Neural cell (in vitro differentiated cells): ENCODE measurements around the gene PPFIA3. TPM values are rescaled to one million over a fixed set of nuclear protein-coding genes. Genes with fewer than 3 reads are reported as not detected.

Experiments
- H2AFZ ChIP-seq: fragments of 200-600, 300-800 bp; sonication (generic), shearing (Covaris generic); 2 replicates; pipeline ENCODE4 v1.6.0; 2014; ENCODE audit warnings: low read depth, mild to moderate bottlenecking, antibody characterized with exemption, low read length, moderate library complexity
- H3F3A ChIP-seq: fragments of 200-600 bp; shearing (Covaris generic); 2 replicates; pipeline ENCODE4 v1.6.1; 2016; ENCODE audit warnings: mild to moderate bottlenecking, moderate library complexity, mixed read lengths, antibody characterized with exemption, low read length; ENCODE audit not compliant: insufficient read depth, poor library complexity, severe bottlenecking
- H3K27ac ChIP-seq: fragments of 200-600, 300-800 bp; sonication (generic), shearing (Covaris generic); 2 replicates; pipeline ENCODE4 v1.5.1; 2014; ENCODE audit warnings: mild to moderate bottlenecking, low read length, moderate library complexity
- H3K27me3 ChIP-seq: fragments of 300-800, 200-600 bp; sonication (generic), shearing (Covaris generic); 2 replicates; pipeline ENCODE4 v1.6.0; 2014; ENCODE audit warnings: mild to moderate bottlenecking, low read depth, low read length, moderate library complexity; ENCODE audit not compliant: insufficient read depth
- H3K36me3 ChIP-seq: fragments of 300-800, 200-600 bp; sonication (generic), shearing (Covaris generic); 2 replicates; pipeline ENCODE4 v1.5.1; 2014; ENCODE audit warnings: mild to moderate bottlenecking, antibody characterized with exemption, low read length, moderate library complexity; ENCODE audit not compliant: insufficient read depth
- H3K4me2 ChIP-seq: fragments of 300-800, 200-600 bp; sonication (generic), shearing (Covaris generic); 2 replicates; pipeline ENCODE4 v1.6.0; 2014; ENCODE audit warnings: mild to moderate bottlenecking, low read length
- H3K4me3 ChIP-seq: fragments of 300-800, 200-600 bp; sonication (generic), shearing (Covaris generic); 2 replicates; pipeline ENCODE4 v1.5.1; 2014; ENCODE audit warnings: mild to moderate bottlenecking, low read length, moderate library complexity
- H3K79me2 ChIP-seq: fragments of 200-600 bp; shearing (Covaris generic); replicated peaks from 2 replicates; pipeline ENCODE4 v1.6.0; 2014; ENCODE audit warnings: mild to moderate bottlenecking, low read length, moderate library complexity; ENCODE audit not compliant: insufficient read depth
- H3K9ac ChIP-seq: fragments of 300-800, 200-600 bp; sonication (generic), shearing (Covaris generic); 2 replicates; pipeline ENCODE4 v1.6.1; 2016; ENCODE audit warnings: mild to moderate bottlenecking, low read length, mixed read lengths
- H3K9me2 ChIP-seq: fragments of 200-600 bp; shearing (Covaris generic); 2 replicates; pipeline ENCODE4 v1.6.1; 2016; ENCODE audit warnings: mild to moderate bottlenecking, low read length, mixed read lengths; ENCODE audit not compliant: insufficient read depth
- H3K9me3 ChIP-seq: fragments of 200-600, 300-800 bp; sonication (generic), shearing (Covaris generic); 2 replicates; pipeline ENCODE4 v1.6.1; 2016; ENCODE audit warnings: mild to moderate bottlenecking, mixed run types, low read length, moderate library complexity, mixed read lengths
- H4K20me1 ChIP-seq: fragments of 200-600 bp; shearing (Covaris generic); 2 replicates; pipeline ENCODE4 v1.6.1; 2016; ENCODE audit warnings: mild to moderate bottlenecking, mixed run types; ENCODE audit not compliant: insufficient read depth
- CTCF ChIP-seq: fragments of 450-650 bp; IDR thresholded peaks from 2 replicates; pipeline ENCODE4 v1.5.1; 2014; ENCODE audit warnings: antibody characterized with exemption, mild to moderate bottlenecking, moderate library complexity; ENCODE audit not compliant: poor library complexity, severe bottlenecking
- EP300 ChIP-seq: fragments of 450-650 bp; conservative IDR thresholded peaks from 2 replicates; pipeline ENCODE4 v1.6.1; 2014; ENCODE audit warnings: antibody characterized with exemption, mild to moderate bottlenecking, moderate library complexity; ENCODE audit not compliant: poor library complexity, severe bottlenecking
- EZH2 ChIP-seq: fragments of 200-600, 300-800 bp; shearing (Covaris generic), sonication (generic); IDR thresholded peaks from 2 replicates; pipeline ENCODE4 v1.6.1; 2014; ENCODE audit warnings: antibody characterized with exemption, low read length, borderline replicate concordance, mild to moderate bottlenecking; ENCODE audit not compliant: insufficient read depth, poor library complexity, severe bottlenecking
- POLR2AphosphoS5 ChIP-seq: IDR thresholded peaks from 2 replicates; pipeline ENCODE4 v1.6.1; 2012
- RAD21 ChIP-seq: fragments of 450-650 bp; conservative IDR thresholded peaks from 2 replicates; pipeline ENCODE4 v1.6.1; 2014; ENCODE audit warnings: antibody characterized with exemption, mild to moderate bottlenecking, moderate library complexity
- SMC3 ChIP-seq: fragments of 450-650 bp; conservative IDR thresholded peaks from 2 replicates; pipeline ENCODE4 v1.6.1; 2014; ENCODE audit warnings: antibody characterized with exemption, mild to moderate bottlenecking, moderate library complexity; ENCODE audit not compliant: poor library complexity
- TAF1 ChIP-seq: IDR thresholded peaks from 2 replicates; pipeline ENCODE4 v1.6.1; 2012; ENCODE audit warnings: low read depth
- polyA plus RNA-seq: library from polyadenylated mRNA; depleted of rRNA; stranded (reverse); fragments of >200 nt; gene quantifications from 2 replicates; pipeline ENCODE4 v1.2.3, GENCODE V29; 2014
- TF ChIP-seq, protein P1 (sequence below): IDR thresholded peaks from 2 replicates; pipeline ENCODE4 v1.6.1; 2012; ENCODE audit warnings: borderline replicate concordance

Gene PPFIA3
- polyA plus RNA-seq, 1 donor from 2014 or later: 80.7 TPM

- TF ChIP-seq CTCF (no peak), POLR2AphosphoS5 (no peak), RAD21 (no peak)
Observed at GRCh38 chr19:49094505-49095482, 24.6 kb upstream of the PPFIA3 start (continued).

DNA sequence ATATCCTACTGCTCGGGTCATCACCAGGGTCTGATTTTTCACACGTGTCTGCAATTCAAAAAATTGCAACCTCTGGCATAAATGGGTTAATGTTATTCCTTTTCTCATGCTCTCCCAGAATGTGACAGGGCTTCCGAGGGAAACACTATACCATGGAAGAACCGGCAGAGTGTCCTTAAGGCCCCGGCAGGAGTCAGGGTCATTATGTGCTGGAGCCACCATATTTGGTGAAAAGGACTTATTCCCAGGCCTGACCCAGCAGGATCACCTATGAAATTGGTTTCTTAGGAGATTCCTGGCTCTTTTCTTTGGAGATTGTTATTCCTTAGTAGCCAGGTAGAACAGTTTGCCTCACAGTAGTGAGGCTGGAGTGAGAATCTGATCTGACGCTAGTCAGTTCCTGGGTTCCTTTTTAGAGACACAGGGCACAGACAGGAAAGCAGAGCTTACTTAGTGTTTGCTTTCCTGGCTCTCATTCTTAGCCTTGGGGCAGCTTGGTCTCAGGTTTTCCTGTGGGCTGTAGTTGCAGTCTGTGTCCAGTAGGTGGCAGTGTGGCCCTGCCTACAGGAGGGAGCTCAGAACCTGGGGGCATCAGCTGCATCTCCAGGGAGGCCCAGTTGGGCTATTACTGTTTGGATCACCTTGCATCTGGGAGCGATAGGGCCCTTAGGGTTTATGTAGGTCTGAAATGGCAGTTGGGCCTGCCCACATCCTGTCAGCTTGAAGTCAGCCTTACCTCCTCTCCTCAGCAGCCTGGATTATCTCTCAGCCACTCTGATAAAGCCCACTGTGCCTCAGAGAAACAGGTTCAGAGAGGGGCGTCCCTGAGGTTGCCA lies 21.7 kb upstream of the PPFIA3 start:
- Histone ChIP-seq H3K9me2 (no peaks in the 10 kb centered on the region), H2AFZ (no peak overlapping the region), H3K4me2 (no peak overlapping the region), H4K20me1 (peaks cover 4% of the 10 kb centered on the region), H3K9ac (no peak overlapping the region), H3F3A (no peaks in the 10 kb centered on the region), H3K27ac (no peak overlapping the region), H3K27me3 (no peaks in the 10 kb centered on the region), H3K79me2 (no peaks in the 10 kb centered on the region), H3K36me3 (no peaks in the 10 kb centered on the region), H3K4me3 (no peak overlapping the region), H3K9me3 (no peaks in the 10 kb centered on the region)
- peak; percentile 79 for TF ChIP-seq SMC3
- TF ChIP-seq EP300: no peak
- TF ChIP-seq RAD21: peak; percentile 86
- peak; percentile 96 for TF ChIP-seq CTCF

DNA sequence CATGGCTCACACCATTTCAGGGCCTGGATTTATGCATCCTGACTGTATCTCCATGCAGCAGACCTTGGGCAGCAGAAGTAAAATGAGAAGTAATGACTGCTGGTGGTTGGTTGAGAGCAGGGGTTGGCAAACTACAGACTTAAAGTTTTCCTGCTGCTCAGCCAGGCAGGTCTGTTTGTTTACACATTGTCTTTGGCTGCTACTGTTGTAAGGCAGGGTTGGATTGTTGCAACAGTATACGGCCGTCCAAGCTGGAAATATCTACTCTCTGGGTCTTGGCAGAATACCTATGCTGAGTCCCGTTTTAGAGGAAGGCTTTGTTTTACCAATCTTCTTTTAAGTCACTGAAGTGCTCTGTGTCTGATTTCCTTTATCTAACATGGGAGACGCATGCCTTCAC lies 20.5 kb upstream of the PPFIA3 start:
- Histone ChIP-seq H3K36me3 (no peaks in the 10 kb centered on the region), H3K4me3 (no peak overlapping the region), H3K27ac (no peak overlapping the region), H2AFZ (no peak overlapping the region), H3F3A (no peaks in the 10 kb centered on the region), H3K27me3 (no peaks in the 10 kb centered on the region), H3K9me3 (no peaks in the 10 kb centered on the region), H3K9me2 (no peaks in the 10 kb centered on the region), H3K4me2 (no peak overlapping the region), H3K9ac (no peak overlapping the region), H3K79me2 (no peaks in the 10 kb centered on the region), H4K20me1 (peaks cover 4% of the 10 kb centered on the region)
- TF ChIP-seq RAD21 (no peak), SMC3 (no peak), TAF1 (no peak), EP300 (no peak), CTCF (no peak), POLR2AphosphoS5 (no peak), EZH2 (no peak)
- TF ChIP-seq, protein P1, sequence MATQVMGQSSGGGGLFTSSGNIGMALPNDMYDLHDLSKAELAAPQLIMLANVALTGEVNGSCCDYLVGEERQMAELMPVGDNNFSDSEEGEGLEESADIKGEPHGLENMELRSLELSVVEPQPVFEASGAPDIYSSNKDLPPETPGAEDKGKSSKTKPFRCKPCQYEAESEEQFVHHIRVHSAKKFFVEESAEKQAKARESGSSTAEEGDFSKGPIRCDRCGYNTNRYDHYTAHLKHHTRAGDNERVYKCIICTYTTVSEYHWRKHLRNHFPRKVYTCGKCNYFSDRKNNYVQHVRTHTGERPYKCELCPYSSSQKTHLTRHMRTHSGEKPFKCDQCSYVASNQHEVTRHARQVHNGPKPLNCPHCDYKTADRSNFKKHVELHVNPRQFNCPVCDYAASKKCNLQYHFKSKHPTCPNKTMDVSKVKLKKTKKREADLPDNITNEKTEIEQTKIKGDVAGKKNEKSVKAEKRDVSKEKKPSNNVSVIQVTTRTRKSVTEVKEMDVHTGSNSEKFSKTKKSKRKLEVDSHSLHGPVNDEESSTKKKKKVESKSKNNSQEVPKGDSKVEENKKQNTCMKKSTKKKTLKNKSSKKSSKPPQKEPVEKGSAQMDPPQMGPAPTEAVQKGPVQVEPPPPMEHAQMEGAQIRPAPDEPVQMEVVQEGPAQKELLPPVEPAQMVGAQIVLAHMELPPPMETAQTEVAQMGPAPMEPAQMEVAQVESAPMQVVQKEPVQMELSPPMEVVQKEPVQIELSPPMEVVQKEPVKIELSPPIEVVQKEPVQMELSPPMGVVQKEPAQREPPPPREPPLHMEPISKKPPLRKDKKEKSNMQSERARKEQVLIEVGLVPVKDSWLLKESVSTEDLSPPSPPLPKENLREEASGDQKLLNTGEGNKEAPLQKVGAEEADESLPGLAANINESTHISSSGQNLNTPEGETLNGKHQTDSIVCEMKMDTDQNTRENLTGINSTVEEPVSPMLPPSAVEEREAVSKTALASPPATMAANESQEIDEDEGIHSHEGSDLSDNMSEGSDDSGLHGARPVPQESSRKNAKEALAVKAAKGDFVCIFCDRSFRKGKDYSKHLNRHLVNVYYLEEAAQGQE: no peak
